ENCODE results near the gene AOAH.
A peak's percentile ranks its signal among the peaks of the same experiment; 100 is the strongest.

Gene AOAH

DNA sequence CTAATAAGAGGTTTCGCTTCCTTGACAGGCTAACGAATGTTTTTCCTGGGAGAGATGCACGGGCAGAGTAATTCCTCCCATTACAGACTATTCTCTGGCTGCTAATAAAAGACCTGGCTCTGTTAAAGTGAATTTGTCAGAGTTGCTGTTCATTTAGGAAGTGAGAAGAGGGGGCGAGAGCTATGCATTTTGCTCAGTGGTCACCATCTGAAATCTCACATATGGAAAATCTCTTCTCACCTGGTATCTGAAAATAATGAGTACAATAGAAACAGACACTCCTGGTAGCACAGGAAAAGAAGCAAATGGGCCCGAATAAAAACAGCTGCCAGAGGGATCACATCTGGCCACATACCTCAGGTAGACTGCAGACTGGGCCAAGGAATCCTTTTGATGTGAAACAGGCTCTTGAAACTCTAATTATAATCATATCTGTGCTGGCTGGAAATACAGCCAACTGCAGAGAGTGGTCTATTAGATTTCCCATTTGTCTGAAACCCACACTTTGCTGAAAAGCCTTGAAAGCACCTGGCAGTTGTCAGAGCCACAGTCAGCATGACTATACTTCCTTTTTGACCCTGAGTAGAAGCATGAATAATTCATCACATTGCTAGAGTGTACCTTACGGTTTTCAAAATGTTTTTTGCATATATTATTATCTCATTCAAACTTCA is 33.6 kb downstream of the AOAH start:
- no peak for DNase-seq (ENCODE audit: low spot score)

- no peak for DNase-seq (ENCODE audit: low spot score)
Measured at GRCh38 chr7:36690041-36690440, 34.3 kb downstream of the AOAH start.

GRCh38 chr7:36686499-36686898 is 37.8 kb downstream of the AOAH start:
- DNase-seq (ENCODE audit: low spot score): peak; percentile 80

DNA sequence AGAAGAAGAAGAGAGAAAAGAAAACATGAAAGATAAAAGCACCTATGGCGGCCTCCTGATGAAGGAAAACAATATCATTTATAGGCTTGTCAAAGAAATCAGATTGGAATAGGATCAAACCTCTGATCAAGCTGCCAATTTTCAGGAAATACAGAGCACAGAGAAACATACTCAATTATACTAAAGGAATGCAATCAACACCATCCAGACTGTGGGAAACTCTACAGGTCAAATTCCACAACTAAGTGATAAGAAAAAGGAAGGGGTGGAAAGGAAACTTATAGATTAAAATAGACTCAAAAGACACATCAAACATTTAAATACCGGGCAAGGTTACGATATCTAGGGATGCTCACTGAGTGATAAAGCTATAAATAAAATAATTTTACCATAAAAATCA is 39.3 kb downstream of the AOAH start:
- DNase-seq (ENCODE audit: low spot score): no peak

- DNase-seq (ENCODE audit: low spot score): peak; percentile 88
Measured at GRCh38 chr7:36683695-36684357, 40.5 kb downstream of the AOAH start.

DNA sequence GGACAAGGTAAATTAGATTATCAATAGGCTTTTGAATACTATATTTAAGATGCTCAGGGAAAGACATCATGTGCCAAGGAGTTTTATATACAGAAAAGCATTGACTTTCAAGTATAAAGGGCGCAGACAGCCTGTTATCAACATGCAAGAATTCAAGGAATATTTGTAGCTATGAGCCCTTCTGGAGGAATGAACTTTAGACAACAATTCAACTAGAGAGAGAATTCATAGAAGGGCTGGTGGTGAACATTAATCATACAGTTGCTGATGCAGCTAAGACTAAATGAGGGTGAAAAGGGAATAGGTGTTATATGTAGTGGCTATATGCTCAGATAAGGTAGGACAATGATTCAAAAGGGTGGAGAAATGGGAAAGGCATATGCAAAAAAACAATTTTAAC is 41.2 kb downstream of the AOAH start:
- no peak for DNase-seq (ENCODE audit: low spot score)

GRCh38 chr7:36682102-36682501 is 42.2 kb downstream of the AOAH start:
- no peak for DNase-seq (ENCODE audit: low spot score)

DNA sequence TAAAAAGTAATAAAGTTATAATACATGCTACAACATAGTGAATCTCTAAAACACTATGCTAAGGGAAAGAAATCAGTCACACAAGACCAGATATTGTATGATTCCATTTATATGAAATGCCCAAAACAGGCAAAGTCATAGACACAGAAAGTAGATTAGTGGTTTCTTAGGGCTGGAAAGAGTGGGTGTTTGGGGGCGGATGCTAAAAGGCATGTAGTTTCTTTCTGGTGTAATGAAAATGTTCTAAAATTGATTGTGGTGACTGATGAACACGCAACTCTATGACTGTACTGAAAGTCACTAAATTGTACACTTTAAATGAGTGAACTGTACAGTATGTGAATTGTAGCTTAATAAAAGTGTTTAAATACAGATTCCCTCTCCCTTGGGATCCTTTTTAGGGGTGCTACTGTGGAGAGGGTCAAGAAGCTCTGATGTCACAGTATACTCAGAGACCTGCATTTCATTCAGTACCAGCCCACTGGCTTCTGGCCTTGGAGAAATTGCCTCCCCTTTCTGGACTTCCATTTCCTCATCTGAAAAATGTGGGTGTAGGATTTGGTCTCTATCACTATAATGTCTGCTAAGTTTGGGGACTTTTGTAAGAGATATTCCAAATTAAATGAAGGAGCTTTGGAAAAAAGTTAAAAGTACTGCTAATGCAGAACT is 46.4 kb downstream of the AOAH start:
- peak; percentile 74 for DNase-seq (ENCODE audit: low spot score)

- no peak for DNase-seq (ENCODE audit: low spot score)
Measured at GRCh38 chr7:36673703-36674102, 50.6 kb downstream of the AOAH start.

GRCh38 chr7:36671432-36671829 is 52.9 kb downstream of the AOAH start:
- DNase-seq (ENCODE audit: low spot score): no peak

- peak; percentile 78 for DNase-seq (ENCODE audit: low spot score)
Measured at GRCh38 chr7:36670585-36671431, 53.5 kb downstream of the AOAH start.

DNA sequence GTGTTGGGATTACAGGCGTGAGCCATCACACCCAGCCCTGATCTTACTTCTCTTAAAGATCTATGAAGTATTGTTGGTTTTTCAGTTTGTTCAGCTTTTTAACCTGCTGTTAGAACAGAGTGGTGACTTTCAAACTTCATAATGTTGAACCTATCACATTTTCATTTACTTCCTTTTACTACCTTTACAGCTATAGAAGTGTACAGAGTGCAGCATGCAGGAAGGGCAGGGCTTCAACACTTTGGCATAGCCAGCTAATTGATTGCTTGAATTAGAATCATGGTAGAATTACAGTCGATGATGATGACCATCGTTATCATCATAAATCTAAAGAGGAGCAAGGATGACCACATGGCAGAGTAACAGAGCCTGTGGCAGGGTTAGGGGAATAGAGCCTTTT is 55.5 kb downstream of the AOAH start:
- no peak for DNase-seq (ENCODE audit: low spot score)

GRCh38 chr7:36668080-36668479 is 56.2 kb downstream of the AOAH start:
- no peak for DNase-seq (ENCODE audit: low spot score)

DNA sequence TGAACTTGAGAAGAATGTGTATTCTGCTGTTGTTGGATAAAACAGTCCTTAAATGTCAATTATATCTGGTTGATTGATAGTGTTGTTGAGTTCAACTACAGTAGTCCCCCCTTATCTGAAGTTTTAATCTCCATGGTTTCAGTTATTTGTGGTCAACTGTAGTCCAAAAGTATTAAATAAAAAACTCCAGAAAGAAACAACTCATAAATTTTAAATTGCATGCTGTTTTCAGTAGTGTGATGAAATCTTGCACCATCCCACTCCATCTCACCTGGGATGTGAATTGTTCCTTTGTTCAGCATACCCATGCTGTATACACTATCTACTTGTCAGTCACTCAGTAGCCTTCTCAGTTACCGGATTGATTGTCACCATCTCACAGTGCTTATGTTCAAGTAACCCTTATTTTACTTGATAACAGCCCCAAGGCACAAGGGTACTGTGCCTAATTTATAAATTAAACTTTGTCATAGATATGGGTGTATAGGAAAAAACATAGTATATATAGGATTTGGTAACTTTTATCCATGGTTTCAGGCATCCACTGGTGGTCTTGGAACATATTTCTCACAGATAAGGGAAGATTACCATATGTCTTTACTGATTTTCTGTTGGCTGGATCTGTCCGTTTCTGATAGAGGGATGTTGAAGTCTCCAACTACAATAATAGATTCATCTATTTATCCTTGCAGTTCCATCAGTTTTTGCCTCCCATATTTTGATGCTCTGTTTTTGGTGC is 57.1 kb downstream of the AOAH start:
- DNase-seq (ENCODE audit: low spot score): no peak

- no peak for DNase-seq (ENCODE audit: low spot score)
Measured at GRCh38 chr7:36663481-36663880, 60.8 kb downstream of the AOAH start.

DNA sequence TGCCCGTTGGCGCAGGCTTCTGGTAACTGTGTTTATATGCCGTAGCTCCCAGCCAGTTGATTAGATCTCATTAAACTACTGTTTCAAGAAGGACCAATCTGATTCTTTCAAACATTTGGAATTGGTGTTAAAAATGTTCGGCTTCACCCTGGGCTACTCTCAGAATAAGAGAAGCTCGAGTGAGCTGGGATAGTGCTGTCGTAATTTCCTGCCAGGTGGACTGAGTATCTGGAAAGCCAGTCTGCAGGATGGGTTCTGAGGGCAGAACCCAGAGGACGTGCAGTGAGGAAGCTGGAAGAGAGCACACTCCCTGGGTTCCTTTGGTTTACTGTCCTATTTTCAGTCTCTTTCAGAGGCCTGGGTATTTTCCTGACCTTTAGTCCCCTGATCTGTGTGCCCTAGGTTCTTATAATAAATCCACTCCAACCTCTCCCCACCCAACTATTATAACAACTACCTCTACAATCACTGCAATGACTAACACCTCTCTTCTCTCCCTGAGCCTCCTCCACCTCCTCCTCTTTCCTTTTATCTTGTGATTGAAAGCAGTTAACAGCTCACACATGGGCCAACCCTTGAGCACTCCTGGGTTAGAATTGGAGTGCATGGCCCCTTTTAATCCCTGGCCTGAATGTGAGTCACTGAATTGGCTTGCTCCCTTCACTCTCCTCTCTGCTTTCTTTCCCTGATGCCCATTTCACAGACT is 63.0 kb downstream of the AOAH start:
- DNase-seq (ENCODE audit: low spot score): no peak

DNA sequence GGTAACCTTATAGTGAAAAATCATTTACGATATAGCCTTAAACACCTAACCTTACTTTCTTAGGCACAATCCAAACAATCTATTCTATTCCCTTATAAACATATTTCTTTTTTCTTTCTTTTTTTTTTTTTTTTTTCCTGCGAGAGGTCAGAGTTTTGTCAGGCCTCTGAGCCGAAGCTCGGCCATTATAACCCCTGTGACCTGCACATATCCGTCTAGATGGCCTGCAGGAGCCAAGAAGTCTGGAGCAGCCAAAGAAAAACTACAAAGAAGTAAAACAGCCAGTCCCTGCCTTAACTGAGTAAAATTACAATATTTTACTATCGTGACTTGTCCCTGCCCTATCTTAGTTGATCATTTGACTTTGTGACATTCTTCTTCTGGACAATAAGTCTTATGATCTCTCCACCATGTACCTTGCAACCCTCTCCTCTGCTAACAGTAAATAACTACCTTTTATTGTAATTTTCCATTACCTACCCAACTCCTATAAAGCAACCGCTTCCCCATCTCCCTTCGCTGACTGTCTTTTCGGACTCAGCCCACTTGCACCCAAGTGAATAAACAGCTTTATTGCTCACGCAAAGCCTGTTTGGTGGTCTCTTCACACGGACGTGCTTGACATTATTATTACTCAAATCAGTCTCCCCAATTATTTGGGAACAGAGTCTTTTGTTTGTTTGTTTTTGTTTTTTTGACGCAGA is 64.5 kb downstream of the AOAH start:
- DNase-seq (ENCODE audit: low spot score): no peak

- no peak for DNase-seq (ENCODE audit: low spot score)
Measured at GRCh38 chr7:36659172-36659516, 65.2 kb downstream of the AOAH start.

DNA sequence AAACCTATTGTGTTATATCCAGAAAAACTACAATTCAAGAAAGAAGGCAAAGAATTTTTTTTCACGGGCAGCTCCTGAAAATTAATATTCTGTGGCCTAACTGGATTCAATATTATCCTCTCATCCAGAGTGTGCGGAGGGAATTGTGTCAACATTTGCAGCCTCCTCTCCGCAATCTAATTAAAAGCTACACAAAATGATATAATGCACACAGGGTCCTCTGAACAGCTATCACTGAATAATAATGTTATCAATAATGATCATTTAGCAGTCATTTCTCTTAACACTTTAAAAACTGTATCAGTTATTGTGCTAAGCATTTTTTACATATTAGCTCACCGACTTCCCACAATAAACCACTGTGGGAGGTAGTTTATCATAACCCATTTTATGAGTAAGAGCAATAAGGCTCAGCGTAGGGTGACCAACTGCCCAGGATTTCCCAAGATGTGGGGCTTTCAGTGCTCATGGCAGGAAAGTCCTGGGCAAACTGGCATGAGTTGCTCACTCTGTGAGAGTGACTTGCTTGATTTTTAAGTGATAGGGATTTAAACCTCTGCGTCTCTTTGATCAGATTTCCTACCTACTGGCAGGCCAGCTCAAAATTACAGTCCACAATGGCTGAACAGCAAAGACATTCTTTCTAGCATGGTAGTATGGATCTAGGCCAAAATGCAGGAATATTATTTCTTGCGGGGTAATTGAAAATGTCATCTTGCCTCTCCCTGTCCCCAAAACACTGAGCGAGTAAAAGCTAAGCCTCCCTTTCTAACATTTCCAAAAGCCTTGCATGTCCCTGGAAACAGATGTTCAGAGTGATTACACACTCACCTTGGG is 65.7 kb downstream of the AOAH start:
- DNase-seq (ENCODE audit: low spot score): no peak
